ENCODE measurements around the gene TAS1R2. TPM values are rescaled to one million over a fixed set of nuclear protein-coding genes. Genes with fewer than 3 reads are reported as not detected.

The TAS1R2 gene
- total and polyA plus RNA-seq, 12 donors, result not detected

DNA sequence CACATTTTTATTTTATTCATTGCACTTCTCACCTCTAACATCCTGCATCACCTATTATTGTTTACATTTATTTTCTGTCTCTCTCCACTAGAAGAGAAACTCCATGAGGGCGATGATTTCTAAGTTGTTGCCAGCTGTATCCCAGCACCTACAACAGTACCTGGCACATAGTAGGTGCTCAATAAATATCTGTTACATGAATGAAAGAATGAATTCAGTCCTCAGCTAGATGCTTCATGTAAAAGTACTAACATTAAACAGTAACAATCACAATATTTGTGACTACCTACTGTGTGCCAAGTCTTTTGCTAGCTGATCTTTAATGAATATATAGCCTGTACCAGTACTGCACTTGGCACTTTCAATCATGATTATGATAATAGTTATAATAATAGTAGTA lies 3.0 kb downstream of the TAS1R2 start:
- no peak overlapping the region for H3K27ac ChIP-seq
- WGBS, 4 donors, result 84 to 100% (median 95%) methylated on average over 1 of the region's 1 CpG
- H3K4me3 ChIP-seq, result no peak overlapping the region
- intact Hi-C loops (cut with DNase I), result no loop called here
- TF ChIP-seq POLR2A (IDR thresholded peaks at IDR 0.05), result no peak
- TF ChIP-seq CTCF (IDR thresholded peaks at IDR 0.05), result no peak
- no peak for DNase-seq
- no peaks in the 10 kb centered on the region for H3K9me3 ChIP-seq (replicated peaks in 1 of 3)
- H3K36me3 ChIP-seq (replicated peaks in 1 of 2), result no peaks in the 10 kb centered on the region
- H3K27me3 ChIP-seq, result no peaks in the 10 kb centered on the region
- H3K4me1 ChIP-seq (replicated peaks in 1 of 2), result peaks cover 0 to 4% of the 10 kb centered on the region in 2 donors

DNA sequence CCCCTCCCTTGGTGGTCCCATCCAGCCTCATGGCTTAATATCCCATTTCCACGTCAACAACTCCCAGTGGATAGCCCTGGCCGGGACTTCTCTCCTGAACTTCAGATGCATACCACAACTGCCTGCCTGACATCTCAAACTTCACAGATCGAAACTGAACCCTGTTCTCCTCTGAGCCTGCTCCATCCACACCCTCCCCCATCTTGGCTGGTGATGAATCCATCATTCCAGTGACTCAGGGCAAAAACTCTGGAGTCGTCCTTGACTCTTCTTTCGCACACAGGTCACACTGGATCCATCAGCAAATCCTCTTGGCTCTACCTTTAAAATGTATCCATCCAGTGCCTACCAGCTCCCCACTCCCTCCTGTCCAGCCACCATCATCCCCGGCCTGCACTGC lies 3.9 kb downstream of the TAS1R2 start:
- H3K27me3 ChIP-seq, result no peaks in the 10 kb centered on the region
- H3K4me3 ChIP-seq, result no peak overlapping the region
- peaks cover 0 to 4% of the 10 kb centered on the region in 2 donors for H3K4me1 ChIP-seq (replicated peaks in 1 of 2)
- DNase-seq, result peak; percentile 52 to 81 (median 74)
- intact Hi-C loops (cut with DNase I), result no loop called here
- H3K27ac ChIP-seq, result peak overlapping the region in 2 of 5 donors; percentile 12 to 45
- 51 to 57% (median 55%) methylated on average over 6 of the region's 6 CpGs for WGBS, 4 donors
- no peaks in the 10 kb centered on the region for H3K36me3 ChIP-seq (replicated peaks in 1 of 2)
- TF ChIP-seq CTCF (IDR thresholded peaks at IDR 0.05), result no peak
- no peak for TF ChIP-seq POLR2A (IDR thresholded peaks at IDR 0.05)
- no peaks in the 10 kb centered on the region for H3K9me3 ChIP-seq (replicated peaks in 1 of 3)

GRCh38 chr1:18854331-18855025 lies 5.0 kb downstream of the TAS1R2 start:
- no peaks in the 10 kb centered on the region for H3K27me3 ChIP-seq
- no peak overlapping the region for H3K27ac ChIP-seq
- peaks cover 0 to 4% of the 10 kb centered on the region in 2 donors for H3K4me1 ChIP-seq (replicated peaks in 1 of 2)
- no peak overlapping the region for H3K4me3 ChIP-seq
- no peak for DNase-seq
- intact Hi-C loops (cut with DNase I), result no loop called here
- TF ChIP-seq POLR2A (IDR thresholded peaks at IDR 0.05) (no peak), CTCF (IDR thresholded peaks at IDR 0.05) (no peak)
- no peaks in the 10 kb centered on the region for H3K36me3 ChIP-seq (replicated peaks in 1 of 2)
- H3K9me3 ChIP-seq (replicated peaks in 1 of 3), result no peaks in the 10 kb centered on the region
- 90 to 94% (median 91%) methylated on average over 33 to 49 of the region's 49 CpGs for WGBS, 4 donors

- Histone ChIP-seq H3K4me3 (no peak overlapping the region), H3K9me3 (replicated peaks in 1 of 3) (no peaks in the 10 kb centered on the region), H3K27me3 (no peaks in the 10 kb centered on the region), H3K36me3 (replicated peaks in 1 of 2) (no peaks in the 10 kb centered on the region), H3K27ac (no peak overlapping the region), H3K4me1 (replicated peaks in 1 of 2) (peaks cover 0 to 4% of the 10 kb centered on the region in 2 donors)
- DNase-seq, result no peak
- TF ChIP-seq POLR2A (IDR thresholded peaks at IDR 0.05), result no peak
- no peak for TF ChIP-seq CTCF (IDR thresholded peaks at IDR 0.05)
- intact Hi-C loops (cut with DNase I), result no loop called here
- 64 to 74% (median 66%) methylated on average over 6 of the region's 6 CpGs for WGBS, 4 donors
Observed at GRCh38 chr1:18852501-18852900, 7.0 kb downstream of the TAS1R2 start.

Data from adrenal gland (tissue), 12 donors.